GM12892 (cell line): ENCODE results near the gene KLHDC7B.

Experiments used
- DNase-seq: peaks from one replicate; pipeline ENCODE4 v3.0.0; 2011; ENCODE audit not compliant: insufficient read length
- FAIRE-seq: peaks from 2 replicates; lab custom pipeline; 2011; peaks lifted over from hg19 to GRCh38; lab: Jason Lieb, UNC
- POLR2A ChIP-seq: IDR thresholded peaks from 2 replicates; pipeline ENCODE4 v1.6.1; 2011; ENCODE audit warnings: low read depth, low read length, control low read depth
- POLR2AphosphoS5 ChIP-seq: IDR thresholded peaks from 2 replicates; pipeline ENCODE4 v1.6.1; 2011; ENCODE audit warnings: low read depth, low read length, control low read depth
- TAF1 ChIP-seq: IDR thresholded peaks from 2 replicates; pipeline ENCODE4 v1.6.1; 2011; ENCODE audit warnings: low read depth, mild to moderate bottlenecking, control low read depth, low read length, borderline replicate concordance

Gene KLHDC7B

DNA sequence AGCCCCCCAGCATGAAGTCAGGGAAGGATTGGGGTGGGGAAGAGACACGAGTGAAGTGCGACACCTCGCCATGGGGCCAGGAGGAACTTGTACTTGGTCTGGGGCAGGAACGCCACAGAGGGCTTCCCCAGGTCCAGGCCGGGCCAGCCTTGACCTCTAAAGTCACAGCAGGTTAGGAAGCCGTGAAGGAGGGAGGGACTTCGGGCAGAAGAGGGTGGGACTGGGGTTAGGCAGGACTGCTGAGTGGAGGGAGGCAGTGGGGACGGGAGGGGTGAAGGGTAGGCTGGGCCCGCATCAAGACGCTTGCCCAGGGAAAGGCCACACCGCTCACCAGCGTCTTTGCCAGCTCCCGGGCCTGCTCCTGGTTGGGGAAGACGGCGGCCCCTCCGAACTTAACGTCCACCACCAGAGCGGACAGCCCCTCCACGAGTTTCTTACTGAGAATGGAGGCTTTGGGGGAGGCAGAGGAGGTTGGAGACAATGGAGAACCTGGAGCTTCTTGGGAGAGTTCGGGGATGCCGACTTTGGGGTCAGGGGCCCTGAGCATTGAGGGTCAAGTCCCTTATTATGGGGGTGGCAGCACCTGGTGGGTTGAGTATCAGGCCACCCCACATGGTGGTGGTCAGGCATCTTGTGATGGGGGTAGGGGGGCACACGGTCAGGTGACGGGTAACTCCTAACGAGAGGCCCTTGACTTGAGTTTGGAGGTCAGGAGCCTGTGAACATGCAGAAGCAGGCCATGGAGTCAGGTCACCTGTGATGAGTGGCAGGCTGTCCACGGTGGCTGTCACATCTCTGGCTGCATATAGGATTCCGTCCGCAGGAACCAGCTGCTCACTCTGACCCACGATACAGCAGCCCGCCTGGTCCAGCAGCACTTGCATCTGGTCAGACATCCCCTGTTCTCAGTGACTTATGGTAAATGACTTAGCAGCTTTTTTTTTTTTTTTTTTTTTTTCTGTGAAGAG, 18.6 kb upstream of the KLHDC7B start:
- no peak for TF ChIP-seq TAF1
- TF ChIP-seq POLR2AphosphoS5 = peak; percentile 1
- peak; percentile 54 for TF ChIP-seq POLR2A
- DNase-seq (no peak), FAIRE-seq (peak; percentile 95)

DNA sequence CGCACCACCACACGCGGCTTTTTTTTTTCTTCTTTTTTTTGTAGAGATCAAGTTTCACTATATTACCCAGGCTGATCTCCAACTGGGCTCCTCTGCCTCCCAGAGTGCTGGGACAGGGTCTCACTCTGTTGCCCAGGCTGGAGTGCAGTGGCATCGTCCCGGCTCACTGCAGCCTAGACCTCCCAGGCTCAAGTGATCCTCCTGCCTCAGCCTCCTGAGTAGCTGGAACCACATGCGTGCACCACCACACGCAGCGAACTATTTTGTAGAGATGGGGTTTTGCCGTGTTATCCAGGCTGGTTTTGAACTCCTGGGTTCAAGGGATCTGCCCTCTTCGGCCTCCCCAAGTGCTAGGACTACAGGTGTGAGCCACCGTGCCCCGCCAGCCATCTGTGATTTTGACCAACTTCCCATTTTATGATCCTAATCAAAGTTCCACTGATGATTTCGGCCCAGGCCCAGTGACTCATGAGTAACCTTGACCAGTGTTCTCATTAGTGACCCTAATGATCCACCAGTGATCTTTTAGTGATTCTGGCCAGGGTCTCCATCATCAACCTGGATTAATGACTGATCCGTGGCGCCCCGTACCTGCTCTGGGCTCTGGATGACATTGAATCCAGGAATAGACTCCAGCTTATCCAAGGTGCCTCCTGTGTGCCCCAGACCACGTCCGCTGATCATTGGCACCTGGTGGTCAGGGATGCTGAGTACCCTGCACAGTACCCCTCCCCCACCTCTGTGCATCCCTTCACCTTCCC, 17.6 kb upstream of the KLHDC7B start:
- TF ChIP-seq POLR2AphosphoS5 (0 out of 2 replicates have a peak, but pooled peaks have one; percentile 48), TAF1 (no peak)
- no peak for DNase-seq
- FAIRE-seq = no peak

DNA sequence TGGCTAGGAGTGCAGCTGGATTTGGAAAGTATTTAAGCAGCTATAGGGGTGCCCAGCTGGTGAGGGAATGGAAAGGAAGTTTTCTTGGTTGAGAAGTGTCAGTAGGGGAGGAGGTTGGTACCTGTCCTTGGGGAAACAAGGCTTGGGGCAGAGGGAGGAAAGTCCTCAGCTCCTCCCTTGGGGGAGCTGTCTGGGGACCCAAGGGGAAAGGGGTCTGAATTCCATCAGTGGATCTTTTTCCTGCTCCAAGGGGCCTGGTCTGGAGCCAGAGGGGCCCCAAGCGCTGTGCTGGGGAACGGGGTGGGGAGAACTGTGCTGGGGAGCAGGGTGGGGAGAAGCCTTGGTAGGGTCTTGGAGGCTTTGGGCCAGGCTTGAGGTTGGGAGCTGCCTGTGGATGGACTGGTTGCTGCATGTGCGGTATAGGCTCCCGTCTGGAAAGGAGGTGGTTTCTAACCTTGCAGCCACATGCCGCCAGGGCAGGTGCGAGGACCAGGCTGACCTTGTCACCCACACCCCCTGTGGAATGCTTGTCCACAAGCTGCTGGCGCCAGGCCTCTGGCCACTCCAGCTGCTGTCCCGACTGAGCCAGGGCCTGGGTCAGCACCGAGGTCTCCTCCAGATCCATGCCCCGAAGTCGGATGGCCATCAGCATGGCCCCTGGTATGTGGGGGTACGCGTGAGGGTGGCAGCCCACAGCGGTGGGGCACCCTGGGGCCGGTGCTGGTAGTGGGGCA, 16.9 kb upstream of the KLHDC7B start:
- no peak for DNase-seq
- FAIRE-seq = peak; percentile 63
- no peak for TF ChIP-seq TAF1
- TF ChIP-seq POLR2AphosphoS5 = no peak; the same call in 1 of the 2 replicates
- TF ChIP-seq POLR2A = peak; percentile 9; the same call in 1 of the 2 replicates

DNA sequence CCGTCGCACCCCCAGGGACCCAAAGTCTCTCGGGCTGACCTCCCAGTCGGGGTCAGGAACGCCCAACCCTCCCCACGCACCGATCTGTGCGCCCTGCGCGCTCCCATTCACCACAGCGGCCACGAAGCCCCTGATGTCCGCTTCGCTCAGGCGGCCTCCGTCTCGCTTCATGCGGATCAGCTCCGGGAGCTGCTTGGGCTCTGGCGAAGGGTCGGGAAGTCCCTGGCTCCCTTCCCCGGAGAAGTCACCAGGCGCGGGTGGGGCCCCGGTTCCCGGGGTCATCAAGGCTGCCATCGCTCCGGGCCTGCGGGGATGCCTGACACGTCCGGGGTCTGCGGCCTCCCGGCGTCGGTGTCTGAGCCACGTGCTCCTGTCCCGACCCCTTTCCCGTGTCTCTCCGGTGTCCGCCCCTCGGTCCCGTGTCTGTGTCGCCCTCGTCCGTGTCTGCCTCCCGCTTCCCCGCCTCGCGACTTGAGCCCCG, 16.2 kb upstream of the KLHDC7B start:
- FAIRE-seq (peak; percentile 5), DNase-seq (no peak)
- TF ChIP-seq POLR2AphosphoS5 (peak; percentile 51), POLR2A (peak; percentile 16; the same call in 1 of the 2 replicates), TAF1 (no peak)

DNA sequence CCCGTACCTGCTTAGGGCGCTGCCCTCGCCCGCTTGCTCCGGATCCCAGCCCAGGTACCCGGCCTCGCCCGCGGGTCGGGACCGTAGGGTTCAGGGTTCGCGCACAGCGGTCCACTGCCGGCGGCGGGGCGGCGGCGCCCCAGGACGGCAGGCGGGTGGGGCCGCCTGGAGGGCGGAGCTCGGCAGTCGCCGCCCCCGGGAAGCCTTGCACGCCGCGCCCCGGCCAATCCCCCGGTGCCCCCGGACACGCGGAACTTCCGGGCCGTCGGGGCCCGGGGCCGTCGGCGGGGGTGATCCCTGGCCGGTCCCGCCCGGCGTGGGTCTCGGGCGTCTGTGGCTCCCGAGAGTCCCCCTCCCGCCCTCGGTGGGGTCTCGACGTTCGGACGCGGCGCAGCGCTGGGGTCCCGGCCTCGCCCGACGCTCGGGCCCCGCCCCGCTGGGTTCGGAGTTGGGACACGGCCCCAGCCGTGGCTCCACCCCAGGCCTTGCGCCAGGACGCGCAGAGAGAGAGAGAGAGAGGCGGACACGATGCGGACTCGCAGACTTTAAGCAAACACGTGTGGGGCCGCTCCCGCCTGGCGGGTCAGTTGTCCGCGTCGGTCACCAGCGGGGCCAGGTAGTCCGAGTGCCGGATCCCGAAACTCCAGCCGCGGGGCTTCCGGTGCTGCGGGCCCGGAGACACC, 15.7 kb upstream of the KLHDC7B start, which contains the start of gene TYMP:
Gene TYMP, minus strand, starts transcription at position 116 of the 683 bp plus-strand sequence. CDS start 303 bp downstream, outside the sequence.
- FAIRE-seq = no peak
- peak; percentile 85 for DNase-seq
- TF ChIP-seq POLR2AphosphoS5 (no peak), POLR2A (peak; percentile 44; the same call in 1 of the 2 replicates), TAF1 (peak; percentile 49; the same call in 1 of the 2 replicates)

DNA sequence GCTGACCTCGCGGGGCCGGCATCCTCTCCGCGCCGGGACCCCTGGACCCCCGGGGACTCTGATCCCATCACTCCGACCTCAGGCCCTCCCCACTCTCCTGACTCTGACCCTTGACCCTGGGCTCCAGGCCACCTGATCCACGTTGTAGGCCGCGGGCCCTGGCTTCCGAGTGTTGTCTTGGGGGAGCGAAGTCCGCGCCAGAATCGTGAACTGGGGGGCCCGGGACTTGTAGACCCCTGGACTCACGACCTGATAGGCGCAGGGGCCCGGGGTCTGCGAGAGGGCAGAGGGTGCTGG, 15.2 kb upstream of the KLHDC7B start:
- TF ChIP-seq POLR2A (no peak), TAF1 (no peak), POLR2AphosphoS5 (no peak)
- FAIRE-seq (no peak), DNase-seq (no peak)

DNA sequence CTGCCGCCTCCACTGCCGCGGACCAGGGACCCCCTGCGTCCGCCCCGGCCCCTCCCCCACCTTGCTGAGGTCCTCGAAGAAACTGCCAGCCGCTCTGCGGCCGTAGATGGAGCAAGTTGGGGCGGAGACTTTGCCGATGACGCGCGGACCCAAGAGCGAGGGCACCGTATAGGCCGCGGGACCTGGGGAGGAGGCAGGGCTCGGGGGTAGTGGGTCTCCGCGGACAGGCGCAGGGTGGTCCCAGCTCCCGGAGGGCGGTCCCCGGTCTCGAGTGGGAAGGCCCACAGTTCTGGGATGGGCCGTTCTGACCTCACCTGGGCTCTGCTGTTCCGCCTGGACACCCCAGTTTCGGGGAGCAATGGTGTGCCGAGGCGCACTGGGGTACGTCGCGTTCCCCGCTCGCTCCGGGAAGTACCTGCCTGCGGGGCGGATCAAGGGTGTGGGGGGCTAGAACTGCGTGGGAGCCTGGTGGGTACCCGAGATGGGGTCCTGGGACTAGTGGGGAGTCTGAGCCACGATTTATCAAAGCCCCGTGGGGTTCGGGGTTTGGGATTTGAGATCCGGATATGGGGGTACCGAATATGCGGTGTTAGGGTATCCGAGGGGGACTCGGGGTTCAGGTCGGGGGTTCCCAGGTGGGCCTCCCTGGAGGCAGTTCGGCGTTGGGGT, 14.7 kb upstream of the KLHDC7B start:
- FAIRE-seq = peak; percentile 97
- TF ChIP-seq POLR2A (peak; percentile 77), POLR2AphosphoS5 (peak; percentile 89), TAF1 (peak; percentile 74)
- peak; percentile 75 for DNase-seq

DNA sequence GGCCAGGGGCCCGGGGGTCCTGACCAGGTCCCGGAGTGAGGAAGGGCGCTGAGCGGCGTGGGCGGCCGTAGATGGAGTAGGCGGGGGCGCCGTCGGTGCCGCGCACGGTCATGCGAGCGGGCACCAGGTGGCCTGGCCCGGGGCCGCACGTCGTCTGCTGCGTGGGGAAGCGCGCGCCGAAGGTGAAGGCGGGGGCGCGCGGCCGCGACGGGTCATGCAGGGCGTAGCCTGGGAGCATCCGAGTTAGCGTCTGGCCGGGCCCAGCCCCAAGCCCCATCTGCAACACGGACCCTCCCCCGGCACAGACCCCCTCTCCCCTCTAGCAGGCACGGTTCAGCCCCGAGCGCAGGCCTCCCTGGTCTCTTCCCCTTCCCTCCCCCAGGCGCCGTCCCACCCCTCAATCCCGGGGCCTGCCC, 14.1 kb upstream of the KLHDC7B start:
- no peak; the same call in 1 of the 2 replicates for TF ChIP-seq TAF1
- peak; percentile 19 for TF ChIP-seq POLR2AphosphoS5
- peak; percentile 38; the same call in 1 of the 2 replicates for TF ChIP-seq POLR2A
- no peak for FAIRE-seq
- DNase-seq = peak; percentile 63

DNA sequence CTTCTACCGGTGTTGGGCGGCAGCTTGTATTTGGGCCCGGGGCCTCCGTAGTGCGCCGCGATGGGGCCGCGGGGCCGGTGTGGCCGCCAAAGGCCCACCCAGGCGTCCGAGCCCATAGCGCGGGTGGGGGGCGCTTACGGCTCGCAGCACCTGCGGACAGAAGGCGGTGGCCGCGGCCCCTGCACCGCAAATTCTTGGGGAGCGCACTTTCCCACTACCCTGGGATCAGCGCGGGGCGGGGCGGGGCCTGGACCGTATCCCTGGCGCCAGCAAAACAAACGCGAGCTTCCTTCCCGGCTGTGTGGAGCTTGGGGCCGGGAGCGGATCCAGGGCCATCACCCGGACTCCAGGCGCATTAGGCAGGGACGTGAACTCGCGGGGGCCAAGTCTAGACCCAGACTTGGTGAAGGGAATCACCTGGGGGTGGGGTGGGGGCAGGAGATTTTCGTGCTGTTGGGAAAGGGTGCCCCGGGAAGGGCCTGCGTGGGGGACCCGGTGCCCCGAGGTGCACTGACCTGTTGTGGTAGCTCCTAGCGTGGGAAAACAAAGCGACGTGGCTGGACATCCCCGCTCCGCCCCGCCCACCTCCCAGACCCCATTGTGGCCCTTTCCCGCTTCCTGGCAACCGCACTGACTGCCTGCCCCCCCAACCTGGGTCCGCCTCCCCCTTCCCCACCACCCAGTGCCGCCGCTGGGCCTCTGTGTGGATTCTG, 13.6 kb upstream of the KLHDC7B start:
- peak; percentile 23 for DNase-seq
- TF ChIP-seq TAF1 = no peak
- 0 out of 2 replicates have a peak, but pooled peaks have one; percentile 38 for TF ChIP-seq POLR2A

More for the DNA sequence above, 13.6 kb upstream of the KLHDC7B start:
- FAIRE-seq = peak; percentile 87
